ENCODE data around the gene CLIC4.

DNA sequence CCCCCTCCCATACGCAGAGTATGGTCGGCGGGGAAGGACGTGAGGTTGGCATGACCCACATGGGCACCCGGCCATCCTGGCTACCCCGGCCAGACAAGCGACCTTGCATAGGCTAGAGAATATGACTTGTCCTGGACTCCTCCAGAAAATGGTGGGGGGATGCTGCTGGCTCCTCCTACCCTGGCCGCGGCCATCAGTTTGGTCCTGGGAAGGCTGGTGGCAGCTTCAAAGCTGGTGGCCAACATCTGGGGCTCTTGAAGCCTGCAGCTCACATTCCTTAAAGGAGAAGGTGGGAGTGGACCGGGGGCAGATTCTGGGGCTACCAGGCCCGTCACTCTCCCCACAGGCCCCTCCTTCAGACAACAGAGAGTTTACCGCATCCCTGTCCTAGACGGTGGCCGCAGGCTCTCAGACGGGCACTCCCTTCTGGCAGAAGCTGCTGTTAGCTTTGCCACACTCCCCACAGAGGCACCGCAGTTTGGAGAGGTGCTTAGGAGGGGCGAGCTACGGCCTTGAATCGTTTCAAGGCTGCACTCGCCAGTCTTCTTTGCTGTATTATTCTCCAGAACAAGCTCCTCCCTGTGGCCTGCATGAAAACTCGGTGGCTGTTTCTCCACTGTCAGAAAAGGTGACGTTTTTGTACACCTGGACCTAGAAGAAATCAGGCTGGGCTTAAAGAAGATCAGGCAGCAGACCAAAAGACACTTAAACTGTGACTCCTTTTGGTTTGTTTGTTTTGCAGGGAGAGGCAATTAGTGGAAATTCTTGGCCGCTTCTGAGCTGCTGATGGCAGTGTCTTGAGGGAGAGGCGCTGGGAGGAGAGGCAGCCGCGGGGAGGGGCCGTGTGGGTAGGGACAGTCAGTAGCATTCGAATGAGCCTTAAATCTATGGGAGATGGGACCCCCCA, 116.8 kb downstream of the CLIC4 start:
- TF ChIP-seq, protein P1, sequence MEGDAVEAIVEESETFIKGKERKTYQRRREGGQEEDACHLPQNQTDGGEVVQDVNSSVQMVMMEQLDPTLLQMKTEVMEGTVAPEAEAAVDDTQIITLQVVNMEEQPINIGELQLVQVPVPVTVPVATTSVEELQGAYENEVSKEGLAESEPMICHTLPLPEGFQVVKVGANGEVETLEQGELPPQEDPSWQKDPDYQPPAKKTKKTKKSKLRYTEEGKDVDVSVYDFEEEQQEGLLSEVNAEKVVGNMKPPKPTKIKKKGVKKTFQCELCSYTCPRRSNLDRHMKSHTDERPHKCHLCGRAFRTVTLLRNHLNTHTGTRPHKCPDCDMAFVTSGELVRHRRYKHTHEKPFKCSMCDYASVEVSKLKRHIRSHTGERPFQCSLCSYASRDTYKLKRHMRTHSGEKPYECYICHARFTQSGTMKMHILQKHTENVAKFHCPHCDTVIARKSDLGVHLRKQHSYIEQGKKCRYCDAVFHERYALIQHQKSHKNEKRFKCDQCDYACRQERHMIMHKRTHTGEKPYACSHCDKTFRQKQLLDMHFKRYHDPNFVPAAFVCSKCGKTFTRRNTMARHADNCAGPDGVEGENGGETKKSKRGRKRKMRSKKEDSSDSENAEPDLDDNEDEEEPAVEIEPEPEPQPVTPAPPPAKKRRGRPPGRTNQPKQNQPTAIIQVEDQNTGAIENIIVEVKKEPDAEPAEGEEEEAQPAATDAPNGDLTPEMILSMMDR (IDR thresholded peaks at IDR 0.05) = no peak
- no peak for TF ChIP-seq POLR2A (IDR thresholded peaks at IDR 0.05)
